GM06990 (cell line): ENCODE results near the gene GGACT.

Source experiments
- DNase-seq: peaks from one replicate; pipeline ENCODE4 v3.0.0-alpha.2; 2011; ENCODE audit not compliant: insufficient read length; ENCODE audit errors: extremely low read depth
- H3K27me3 ChIP-seq: replicated peaks from 2 replicates; pipeline ENCODE4 v1.6.0; 2011; ENCODE audit warnings: low read length; ENCODE audit not compliant: control insufficient read depth, insufficient read depth
- H3K36me3 ChIP-seq: 2 replicates; pipeline ENCODE4 v1.5.1; 2011; ENCODE audit warnings: low read length; ENCODE audit not compliant: control insufficient read depth, insufficient read depth
- H3K4me3 ChIP-seq: replicated peaks from 2 replicates; pipeline ENCODE4 v1.5.1; 2011; ENCODE audit warnings: low read depth, mild to moderate bottlenecking, control low read depth, low read length
- TF ChIP-seq, protein P1 (sequence below): IDR thresholded peaks from 2 replicates; pipeline ENCODE4 v1.5.1; 2011; ENCODE audit warnings: low read length, control low read depth, mild to moderate bottlenecking, inconsistent platforms; ENCODE audit not compliant: insufficient read depth, poor library complexity, severe bottlenecking

The GGACT gene

DNA sequence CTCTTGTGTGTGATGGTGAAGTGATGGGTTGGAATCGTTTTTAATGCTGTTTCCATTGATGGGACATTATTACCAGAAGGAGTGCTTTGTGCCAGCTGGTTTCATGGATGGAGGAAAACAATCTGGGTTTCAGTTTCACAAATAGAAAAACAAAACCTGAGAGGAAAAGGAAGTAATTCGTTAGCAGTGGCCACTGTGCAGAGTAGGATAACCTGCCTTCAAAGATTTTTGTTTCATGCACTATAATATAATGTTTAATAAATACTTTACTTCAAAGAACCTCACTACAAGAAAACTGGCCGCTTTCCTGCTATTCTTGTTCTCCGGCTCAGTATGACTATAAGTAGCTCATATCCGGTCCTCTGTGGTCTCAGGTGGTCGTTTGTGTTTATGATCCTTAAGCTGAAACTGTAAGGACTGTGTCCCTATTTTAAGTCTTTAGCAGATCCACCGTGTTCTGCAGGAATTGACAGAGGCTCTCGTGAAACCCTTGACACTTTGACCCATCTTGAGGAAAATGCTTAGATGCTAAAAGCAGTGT, 104.7 kb downstream of the GGACT start:
- no peaks in the 10 kb centered on the region for H3K27me3 ChIP-seq
- no peak for DNase-seq
- H3K4me3 ChIP-seq = no peak overlapping the region
- no peaks in the 10 kb centered on the region for H3K36me3 ChIP-seq
- TF ChIP-seq, protein P1, sequence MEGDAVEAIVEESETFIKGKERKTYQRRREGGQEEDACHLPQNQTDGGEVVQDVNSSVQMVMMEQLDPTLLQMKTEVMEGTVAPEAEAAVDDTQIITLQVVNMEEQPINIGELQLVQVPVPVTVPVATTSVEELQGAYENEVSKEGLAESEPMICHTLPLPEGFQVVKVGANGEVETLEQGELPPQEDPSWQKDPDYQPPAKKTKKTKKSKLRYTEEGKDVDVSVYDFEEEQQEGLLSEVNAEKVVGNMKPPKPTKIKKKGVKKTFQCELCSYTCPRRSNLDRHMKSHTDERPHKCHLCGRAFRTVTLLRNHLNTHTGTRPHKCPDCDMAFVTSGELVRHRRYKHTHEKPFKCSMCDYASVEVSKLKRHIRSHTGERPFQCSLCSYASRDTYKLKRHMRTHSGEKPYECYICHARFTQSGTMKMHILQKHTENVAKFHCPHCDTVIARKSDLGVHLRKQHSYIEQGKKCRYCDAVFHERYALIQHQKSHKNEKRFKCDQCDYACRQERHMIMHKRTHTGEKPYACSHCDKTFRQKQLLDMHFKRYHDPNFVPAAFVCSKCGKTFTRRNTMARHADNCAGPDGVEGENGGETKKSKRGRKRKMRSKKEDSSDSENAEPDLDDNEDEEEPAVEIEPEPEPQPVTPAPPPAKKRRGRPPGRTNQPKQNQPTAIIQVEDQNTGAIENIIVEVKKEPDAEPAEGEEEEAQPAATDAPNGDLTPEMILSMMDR = no peak

GRCh38 chr13:100483139-100483538, 105.5 kb downstream of the GGACT start:
- no peaks in the 10 kb centered on the region for H3K27me3 ChIP-seq
- DNase-seq = no peak
- H3K4me3 ChIP-seq = no peak overlapping the region
- TF ChIP-seq, protein P1 = no peak
- no peaks in the 10 kb centered on the region for H3K36me3 ChIP-seq

GRCh38 chr13:100480676-100481075, 107.9 kb downstream of the GGACT start:
- no peak for DNase-seq
- TF ChIP-seq, protein P1 = no peak
- H3K27me3 ChIP-seq = no peaks in the 10 kb centered on the region

More at GRCh38 chr13:100480676-100481075, 107.9 kb downstream of the GGACT start:
- Histone ChIP-seq H3K36me3 (no peaks in the 10 kb centered on the region), H3K4me3 (no peak overlapping the region)
